ENCODE results near the gene BBS9. TPM values are rescaled to one million over a fixed set of nuclear protein-coding genes. Genes with fewer than 3 reads are reported as not detected.

BBS9 gene
- total and polyA plus RNA-seq, 11 donors: 7.4 to 29.3 (median 11.3) TPM

DNA sequence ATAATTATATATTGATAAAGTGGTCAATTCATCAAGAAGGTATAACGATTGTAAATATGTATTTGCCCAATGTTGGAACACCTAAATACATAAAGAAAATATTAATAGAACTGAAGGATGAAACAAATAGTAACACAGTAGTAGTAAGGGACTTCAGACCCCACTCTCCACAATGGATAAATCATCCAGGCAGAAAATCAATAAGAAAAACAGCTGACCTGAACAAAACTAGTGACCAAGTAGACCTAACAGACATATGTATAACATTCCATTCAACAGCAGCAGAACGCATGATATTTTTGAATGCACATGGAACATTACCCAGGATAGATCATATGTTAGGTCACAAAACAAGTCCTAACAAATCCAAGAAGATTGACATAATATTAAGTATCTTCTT, 489.9 kb downstream of the BBS9 start:
- DNase-seq (no peak), ATAC-seq (no peak)
- WGBS, 4 donors: 92 to 97% (median 94%) methylated on average over 2 of the region's 2 CpGs
- intact Hi-C loops (cut with DNase I): no loop called here
- TF ChIP-seq, protein P1, sequence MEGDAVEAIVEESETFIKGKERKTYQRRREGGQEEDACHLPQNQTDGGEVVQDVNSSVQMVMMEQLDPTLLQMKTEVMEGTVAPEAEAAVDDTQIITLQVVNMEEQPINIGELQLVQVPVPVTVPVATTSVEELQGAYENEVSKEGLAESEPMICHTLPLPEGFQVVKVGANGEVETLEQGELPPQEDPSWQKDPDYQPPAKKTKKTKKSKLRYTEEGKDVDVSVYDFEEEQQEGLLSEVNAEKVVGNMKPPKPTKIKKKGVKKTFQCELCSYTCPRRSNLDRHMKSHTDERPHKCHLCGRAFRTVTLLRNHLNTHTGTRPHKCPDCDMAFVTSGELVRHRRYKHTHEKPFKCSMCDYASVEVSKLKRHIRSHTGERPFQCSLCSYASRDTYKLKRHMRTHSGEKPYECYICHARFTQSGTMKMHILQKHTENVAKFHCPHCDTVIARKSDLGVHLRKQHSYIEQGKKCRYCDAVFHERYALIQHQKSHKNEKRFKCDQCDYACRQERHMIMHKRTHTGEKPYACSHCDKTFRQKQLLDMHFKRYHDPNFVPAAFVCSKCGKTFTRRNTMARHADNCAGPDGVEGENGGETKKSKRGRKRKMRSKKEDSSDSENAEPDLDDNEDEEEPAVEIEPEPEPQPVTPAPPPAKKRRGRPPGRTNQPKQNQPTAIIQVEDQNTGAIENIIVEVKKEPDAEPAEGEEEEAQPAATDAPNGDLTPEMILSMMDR (IDR thresholded peaks at IDR 0.05): no peak
- TF ChIP-seq POLR2A (IDR thresholded peaks at IDR 0.05): no peak
- Histone ChIP-seq H3K4me1 (no peaks in the 10 kb centered on the region), H3K27ac (no peak overlapping the region), H3K9me3 (peaks cover 0 to 37% (median 7%) of the 10 kb centered on the region in 12 donors), H3K4me3 (no peak overlapping the region), H3K27me3 (no peaks in the 10 kb centered on the region), H3K36me3 (no peaks in the 10 kb centered on the region)

DNA sequence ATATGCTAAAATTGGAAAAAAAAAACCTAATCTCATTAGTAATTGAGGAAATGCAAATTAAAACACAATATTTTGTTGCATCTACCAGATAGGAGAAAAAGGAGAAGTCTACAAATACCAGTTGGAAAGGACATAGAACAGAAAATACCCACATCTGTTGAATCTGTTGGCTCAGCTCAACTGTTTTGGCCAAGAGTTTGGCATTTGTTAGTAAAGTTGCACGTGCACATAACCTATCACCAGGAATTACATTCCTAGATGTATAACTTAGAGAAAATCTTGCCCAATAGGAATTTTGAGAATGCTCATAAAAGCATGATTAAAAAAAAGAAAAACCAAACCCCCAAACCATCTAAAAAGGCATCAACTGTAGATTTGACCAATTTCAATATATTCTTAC, 493.9 kb downstream of the BBS9 start:
- WGBS, 4 donors: 69 to 84% (median 77%) methylated on average over 1 of the region's 1 CpG
- no peak for ATAC-seq

DNA sequence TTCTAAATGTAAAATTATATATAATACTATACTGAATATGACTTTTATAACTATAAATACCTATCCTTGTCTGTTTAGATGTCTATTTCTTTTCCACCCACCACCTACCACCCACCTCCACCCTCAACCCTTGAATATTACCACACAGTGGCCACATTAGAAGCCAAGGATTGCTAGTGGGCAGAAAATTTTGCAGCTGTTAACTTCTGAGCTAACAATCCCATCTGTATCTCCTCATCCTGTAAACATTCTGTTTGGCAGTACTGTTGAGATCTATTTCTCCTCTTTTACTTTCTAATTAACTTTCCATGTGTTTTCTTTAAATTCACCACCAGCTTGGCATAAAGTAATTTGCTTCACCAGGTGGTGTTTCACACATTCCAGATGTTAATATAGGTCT, 494.9 kb downstream of the BBS9 start:
- no peak for DNase-seq
- TF ChIP-seq, protein P1 (IDR thresholded peaks at IDR 0.05): no peak
- TF ChIP-seq POLR2A (IDR thresholded peaks at IDR 0.05): no peak
- intact Hi-C loops (cut with DNase I): no loop called here
- ATAC-seq: no peak
- Histone ChIP-seq H3K27me3 (no peaks in the 10 kb centered on the region), H3K27ac (no peak overlapping the region), H3K36me3 (no peaks in the 10 kb centered on the region), H3K4me3 (no peak overlapping the region), H3K9me3 (peaks cover 0 to 14% (median 7%) of the 10 kb centered on the region in 12 donors), H3K4me1 (no peaks in the 10 kb centered on the region)

More for the DNA sequence above, 493.9 kb downstream of the BBS9 start:
- TF ChIP-seq, protein P1 (IDR thresholded peaks at IDR 0.05): no peak
- TF ChIP-seq POLR2A (IDR thresholded peaks at IDR 0.05): no peak
- Histone ChIP-seq H3K4me3 (no peak overlapping the region), H3K4me1 (no peaks in the 10 kb centered on the region), H3K36me3 (no peaks in the 10 kb centered on the region), H3K27me3 (no peaks in the 10 kb centered on the region), H3K27ac (no peak overlapping the region), H3K9me3 (peaks cover 0 to 20% (median 7%) of the 10 kb centered on the region in 12 donors)
- DNase-seq: no peak
- intact Hi-C loops (cut with DNase I): no loop called here

DNA sequence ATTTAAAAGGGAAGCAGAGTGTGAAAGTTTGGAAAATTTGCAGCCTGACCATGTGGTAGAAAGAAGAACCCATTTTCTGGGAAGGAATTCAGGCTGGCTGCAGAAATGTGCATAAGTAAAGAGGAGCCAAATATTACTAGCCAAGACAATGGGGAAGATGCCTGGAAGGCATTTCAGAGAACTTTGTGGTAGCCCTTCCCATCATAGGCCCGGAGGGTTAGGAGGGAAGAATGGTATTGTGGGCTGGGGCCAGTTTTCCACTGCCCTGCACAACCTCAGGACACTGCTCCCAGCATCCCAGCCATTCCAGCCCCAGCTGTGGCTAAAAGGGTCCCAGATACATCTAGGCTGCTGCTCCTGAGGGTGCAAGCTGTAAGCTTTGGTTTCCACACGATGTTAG, 497.5 kb downstream of the BBS9 start:
- Histone ChIP-seq H3K9me3 (no peaks in the 10 kb centered on the region), H3K36me3 (no peaks in the 10 kb centered on the region), H3K4me3 (no peak overlapping the region), H3K4me1 (no peaks in the 10 kb centered on the region), H3K27me3 (no peaks in the 10 kb centered on the region), H3K27ac (no peak overlapping the region)
- DNase-seq: no peak
- no peak for ATAC-seq
- WGBS, 4 donors: 90 to 100% (median 97%) methylated on average over 2 of the region's 2 CpGs
- intact Hi-C loops (cut with DNase I): no loop called here
- TF ChIP-seq, protein P1 (IDR thresholded peaks at IDR 0.05): no peak
- TF ChIP-seq POLR2A (IDR thresholded peaks at IDR 0.05): no peak

Data from heart left ventricle (tissue), 16 donors.